EL (cell line): ENCODE measurements around the gene IZUMO2.
"Not testable (repeated sequence)": the region's sequence is repeated elsewhere in the genome, so short reads cannot be mapped to it uniquely, and the experiment has no call there.

ENCODE experiments used
- DNase-seq: peaks from one replicate; pipeline ENCODE4 v3.0.0-alpha.2; 2016

The IZUMO2 gene

DNA sequence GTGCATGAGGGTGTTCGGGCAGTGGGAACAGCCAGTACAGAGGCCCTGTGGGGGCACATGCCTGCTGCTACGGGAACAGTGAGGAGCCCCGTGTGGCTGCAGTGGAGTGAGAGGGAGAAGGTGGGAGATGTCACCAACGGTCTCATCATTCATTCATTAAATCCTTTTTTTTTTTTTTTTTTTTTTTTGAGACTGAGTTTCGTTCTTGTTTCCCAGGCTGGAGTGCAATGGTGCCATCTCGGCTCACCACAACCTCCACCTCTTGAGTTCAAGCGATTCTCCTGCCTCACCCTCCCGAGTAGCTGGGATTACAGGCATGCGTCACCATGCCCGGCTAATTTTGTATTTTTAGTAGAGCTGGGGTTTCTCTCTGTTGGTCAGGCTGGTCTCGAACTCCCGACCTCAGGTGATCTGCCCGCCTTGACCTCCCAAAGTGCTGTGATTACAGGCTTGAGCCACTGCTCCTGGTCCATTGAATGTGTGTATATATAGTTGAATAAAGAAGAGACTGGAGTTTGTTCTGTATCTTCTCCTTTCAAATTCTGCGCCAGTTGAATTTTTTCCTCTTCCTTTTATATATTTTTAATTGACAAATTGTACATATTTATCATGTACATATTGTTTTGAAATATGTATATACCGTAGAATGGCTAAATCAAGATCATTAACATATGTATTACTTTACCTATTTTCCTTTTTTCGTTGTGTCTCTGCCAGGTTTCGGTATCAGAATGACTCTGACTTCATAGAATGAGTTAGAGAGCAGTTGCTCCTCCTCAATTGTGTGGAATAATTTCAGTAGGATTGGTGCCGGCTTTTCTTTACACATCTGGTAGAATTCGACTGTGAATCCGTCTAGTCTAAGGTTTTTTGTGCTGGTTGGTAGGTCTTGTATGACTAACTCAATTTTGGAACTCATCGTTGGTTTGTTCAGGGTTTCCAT, 28.0 kb downstream of the IZUMO2 start:
- not testable (repeated sequence) for DNase-seq

DNA sequence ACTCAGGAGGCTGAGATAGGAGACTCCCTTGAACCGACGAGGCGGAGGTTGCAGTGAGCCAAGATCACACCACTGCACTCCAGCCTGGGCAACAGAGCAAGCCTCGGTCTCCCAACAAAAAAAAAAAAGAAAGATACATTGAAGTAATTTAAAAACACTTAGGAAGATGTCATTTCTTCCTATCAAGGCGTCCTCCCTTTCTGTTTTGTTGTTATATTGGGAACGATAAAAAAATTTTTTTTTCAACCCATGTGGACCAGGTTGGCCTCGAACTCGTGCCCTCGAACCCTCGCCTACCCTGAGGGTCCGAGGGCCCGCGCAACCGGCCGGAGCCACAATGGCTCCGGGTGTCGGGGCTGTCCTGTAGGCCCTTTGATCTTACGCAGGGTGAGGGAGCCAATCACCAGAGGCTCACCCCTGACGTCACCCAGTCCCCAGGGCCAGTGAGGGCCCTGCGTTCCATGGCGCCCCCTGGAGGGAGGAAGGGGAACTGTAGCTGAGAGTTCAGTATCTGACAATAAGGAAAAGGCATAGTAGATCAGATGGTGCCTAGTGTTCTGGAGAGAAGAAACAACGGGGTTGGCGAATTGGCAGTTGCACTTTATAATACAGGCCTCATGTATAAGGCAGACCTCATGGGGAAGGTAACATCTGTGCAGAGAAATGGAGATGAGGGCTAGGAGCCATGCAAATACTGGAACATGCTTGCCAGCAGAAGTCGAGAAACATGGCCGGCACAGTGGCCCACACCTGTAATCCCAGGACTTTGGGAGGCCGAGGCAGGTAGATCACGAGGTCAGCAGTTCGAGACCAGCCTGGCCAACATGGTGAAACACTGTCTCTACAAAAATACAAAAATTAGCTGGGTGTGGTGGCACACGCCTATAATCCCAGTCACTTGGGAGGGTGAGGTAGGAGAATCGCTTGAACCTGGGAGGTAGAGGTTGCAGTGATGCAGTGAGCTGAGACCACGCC, 29.3 kb downstream of the IZUMO2 start:
- not testable (repeated sequence) for DNase-seq

DNA sequence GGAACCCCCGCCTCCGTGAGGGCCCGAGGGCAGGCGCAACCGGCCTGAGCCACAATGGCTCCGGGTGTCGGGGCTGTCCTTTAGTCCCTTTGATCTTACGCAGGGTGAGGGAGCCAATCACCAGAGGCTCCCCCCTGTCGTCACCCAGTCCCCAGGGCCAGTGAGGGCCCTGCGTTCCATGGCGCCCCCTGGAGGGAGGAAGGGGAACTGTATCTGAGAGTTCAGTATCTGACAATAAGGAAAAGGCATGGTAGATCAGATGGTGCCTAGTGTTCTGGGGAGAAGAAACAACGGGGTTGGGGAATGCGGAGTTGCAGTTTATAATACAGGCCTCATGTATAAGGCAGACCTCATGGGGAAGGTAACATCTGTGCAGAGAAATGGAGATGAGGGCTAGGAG, 59.1 kb downstream of the IZUMO2 start:
- DNase-seq = not testable (repeated sequence)

DNA sequence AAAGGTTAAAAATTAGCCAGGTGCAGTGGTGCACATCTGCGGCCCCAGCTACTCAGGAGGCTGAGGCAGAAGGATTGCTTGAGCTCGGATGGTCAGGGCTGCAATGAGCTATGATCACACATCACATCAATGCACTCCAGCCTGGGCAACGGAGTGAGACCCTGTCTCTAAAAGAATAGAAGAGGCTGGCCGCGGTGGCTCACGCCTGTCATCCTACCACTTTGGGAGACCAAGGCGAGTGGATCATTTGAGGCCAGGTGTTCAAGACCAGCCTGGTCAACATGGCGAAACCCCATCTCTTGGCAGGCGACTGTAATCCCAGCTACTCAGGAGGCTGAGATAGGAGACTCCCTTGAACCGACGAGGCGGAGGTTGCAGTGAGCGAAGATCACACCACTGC, 59.7 kb downstream of the IZUMO2 start:
- not testable (repeated sequence) for DNase-seq
